Measurements from ENCODE around the gene RAB3IL1. TPM values are rescaled to one million over a fixed set of nuclear protein-coding genes. Genes with fewer than 3 reads are reported as not detected.
A peak's percentile ranks its signal among the peaks of the same experiment; 100 is the strongest.
"Not testable (repeated sequence)": the region's sequence is repeated elsewhere in the genome, so short reads cannot be mapped to it uniquely, and the experiment has no call there.

RAB3IL1 gene, protein sequence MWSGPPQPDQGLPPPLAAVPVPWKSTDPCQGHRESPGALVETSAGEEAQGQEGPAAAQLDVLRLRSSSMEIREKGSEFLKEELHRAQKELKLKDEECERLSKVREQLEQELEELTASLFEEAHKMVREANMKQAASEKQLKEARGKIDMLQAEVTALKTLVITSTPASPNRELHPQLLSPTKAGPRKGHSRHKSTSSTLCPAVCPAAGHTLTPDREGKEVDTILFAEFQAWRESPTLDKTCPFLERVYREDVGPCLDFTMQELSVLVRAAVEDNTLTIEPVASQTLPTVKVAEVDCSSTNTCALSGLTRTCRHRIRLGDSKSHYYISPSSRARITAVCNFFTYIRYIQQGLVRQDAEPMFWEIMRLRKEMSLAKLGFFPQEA
- total RNA-seq = 0.12 and 0.22 TPM in 2 replicates

DNA sequence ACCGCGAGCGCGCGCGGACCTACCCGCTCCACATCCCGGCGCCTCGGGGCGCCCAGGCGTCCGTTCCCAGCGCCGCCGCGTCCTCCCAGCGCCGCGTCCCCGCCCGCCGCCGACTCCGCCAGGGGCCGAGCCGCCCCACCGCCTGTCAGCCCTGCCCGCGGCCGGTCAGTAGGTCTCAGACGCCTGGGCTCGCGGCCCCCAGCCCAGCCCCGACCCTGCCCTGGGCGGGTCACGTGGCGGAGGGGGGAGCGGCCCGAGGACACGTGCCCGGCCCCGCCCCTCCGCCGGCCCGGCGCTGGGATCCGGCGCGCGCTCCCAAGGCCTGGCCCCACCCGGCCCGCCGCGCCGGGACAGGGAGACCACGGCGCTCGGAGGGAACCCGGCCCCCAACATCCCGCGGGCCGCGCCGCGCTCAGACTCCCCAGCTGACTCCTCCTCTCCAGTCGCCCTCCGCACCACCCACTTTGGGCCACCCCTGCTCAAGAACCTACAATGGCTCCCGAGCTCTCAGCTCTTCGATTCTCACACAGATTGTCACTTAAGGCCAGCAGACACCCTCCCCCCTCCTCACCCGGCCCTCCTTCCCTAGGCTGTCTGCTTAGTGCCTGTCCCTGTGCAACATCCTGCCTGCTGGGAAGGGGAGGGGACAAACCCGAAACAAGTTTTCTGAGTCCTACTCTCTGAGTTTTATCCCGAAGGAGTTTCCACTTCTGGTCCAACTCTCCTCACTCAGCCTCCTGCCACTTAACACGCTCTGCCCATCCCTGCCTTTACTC lies at the start of gene RAB3IL1:
Gene RAB3IL1, minus strand, starts transcription at position 233 of the 776 bp plus-strand sequence. Its CDS starts 199 bp downstream, at position 34.
- TF ChIP-seq, protein P1, sequence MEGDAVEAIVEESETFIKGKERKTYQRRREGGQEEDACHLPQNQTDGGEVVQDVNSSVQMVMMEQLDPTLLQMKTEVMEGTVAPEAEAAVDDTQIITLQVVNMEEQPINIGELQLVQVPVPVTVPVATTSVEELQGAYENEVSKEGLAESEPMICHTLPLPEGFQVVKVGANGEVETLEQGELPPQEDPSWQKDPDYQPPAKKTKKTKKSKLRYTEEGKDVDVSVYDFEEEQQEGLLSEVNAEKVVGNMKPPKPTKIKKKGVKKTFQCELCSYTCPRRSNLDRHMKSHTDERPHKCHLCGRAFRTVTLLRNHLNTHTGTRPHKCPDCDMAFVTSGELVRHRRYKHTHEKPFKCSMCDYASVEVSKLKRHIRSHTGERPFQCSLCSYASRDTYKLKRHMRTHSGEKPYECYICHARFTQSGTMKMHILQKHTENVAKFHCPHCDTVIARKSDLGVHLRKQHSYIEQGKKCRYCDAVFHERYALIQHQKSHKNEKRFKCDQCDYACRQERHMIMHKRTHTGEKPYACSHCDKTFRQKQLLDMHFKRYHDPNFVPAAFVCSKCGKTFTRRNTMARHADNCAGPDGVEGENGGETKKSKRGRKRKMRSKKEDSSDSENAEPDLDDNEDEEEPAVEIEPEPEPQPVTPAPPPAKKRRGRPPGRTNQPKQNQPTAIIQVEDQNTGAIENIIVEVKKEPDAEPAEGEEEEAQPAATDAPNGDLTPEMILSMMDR (conservative IDR thresholded peaks at IDR 0.05; ENCODE audit: low read depth, low read length) = no peak
- DNase-seq (ENCODE audit: low read depth) = no peak
- peak within 1 kb of the TSS; percentile 53 for H3K4me3 ChIP-seq (ENCODE audit: low read depth, low read length)

DNA sequence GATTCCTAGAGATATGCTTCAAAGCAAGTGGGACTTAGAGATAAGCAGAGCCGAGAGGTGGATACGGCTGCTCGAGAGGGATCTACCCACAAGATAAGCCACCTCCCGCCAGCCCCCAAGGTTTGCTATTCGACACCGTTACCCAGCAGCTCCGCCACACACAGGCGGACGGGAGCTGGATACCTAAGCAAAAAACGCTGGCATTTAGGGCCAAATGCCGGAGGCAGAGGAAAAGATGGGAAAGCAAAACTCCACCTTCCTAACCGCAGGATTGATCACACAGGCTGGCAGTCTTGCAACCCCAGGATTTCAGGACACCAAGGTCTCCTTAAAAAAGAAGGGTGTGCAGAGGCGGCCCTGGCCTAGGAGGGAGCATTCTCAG lies 49.4 kb upstream of the RAB3IL1 start:
- TF ChIP-seq, protein P1 (conservative IDR thresholded peaks at IDR 0.05; ENCODE audit: low read depth, low read length) = no peak
- H3K4me3 ChIP-seq (ENCODE audit: low read depth, low read length) = peak overlapping the region; percentile 100
- DNase-seq (ENCODE audit: low read depth) = no peak

DNA sequence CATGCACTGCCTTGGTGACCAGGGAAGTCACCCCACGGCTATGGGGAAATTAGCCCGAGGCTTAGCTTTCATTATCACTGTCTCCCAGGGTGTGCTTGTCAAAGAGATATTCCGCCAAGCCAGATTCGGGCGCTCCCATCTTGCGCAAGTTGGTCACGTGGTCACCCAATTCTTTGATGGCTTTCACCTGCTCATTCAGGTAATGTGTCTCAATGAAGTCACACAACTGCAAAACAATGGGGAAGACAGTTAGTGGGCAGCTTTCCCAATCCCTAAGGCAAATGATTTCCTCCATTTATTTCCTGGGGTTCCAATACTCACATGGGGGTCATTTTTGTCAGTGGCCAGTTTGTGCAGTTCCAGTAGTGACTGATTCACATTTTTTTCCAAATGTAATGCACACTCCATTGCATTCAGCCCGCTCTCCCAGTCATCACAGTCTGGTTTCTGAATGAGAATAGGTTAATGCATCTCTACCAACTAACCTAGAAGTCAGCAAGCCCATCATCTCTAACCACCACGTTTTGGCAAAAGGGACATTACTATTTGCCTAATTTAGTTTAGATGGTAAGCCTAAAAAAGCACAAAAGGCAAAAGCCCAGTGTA lies 47.4 kb upstream of the RAB3IL1 start:
- peak overlapping the region; percentile 100 for H3K4me3 ChIP-seq (ENCODE audit: low read depth, low read length)
- DNase-seq (ENCODE audit: low read depth) = not testable (repeated sequence)

DNA sequence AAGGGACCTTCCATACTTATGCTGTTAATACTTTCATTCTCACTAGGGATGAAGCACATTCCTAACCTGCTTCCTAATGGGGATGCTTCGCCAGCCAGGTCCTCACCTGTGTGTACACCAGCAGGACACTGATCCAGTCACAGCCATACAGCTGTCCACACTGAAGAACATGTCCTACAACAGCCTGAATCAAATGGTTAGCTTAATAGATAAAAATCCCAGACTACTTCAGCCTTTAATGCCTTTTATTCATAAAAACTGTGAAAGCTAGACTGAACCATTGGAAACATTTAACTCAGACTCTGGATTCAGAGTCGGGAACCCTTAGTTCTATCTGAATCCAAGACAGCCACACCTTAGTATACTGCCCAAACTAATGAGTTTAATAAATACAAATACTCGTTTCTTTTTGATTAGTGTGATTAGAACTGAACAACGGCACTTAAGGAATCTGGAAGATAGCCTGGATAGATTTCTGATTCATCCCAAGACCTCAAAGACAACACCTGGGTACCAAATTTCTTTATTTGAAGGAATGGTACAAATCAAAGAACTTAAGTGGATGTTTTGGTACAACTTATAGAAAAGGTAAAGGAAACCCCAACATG lies 46.8 kb upstream of the RAB3IL1 start:
- TF ChIP-seq, protein P1 (conservative IDR thresholded peaks at IDR 0.05; ENCODE audit: low read depth, low read length) = no peak
- H3K4me3 ChIP-seq (ENCODE audit: low read depth, low read length) = peak overlapping the region; percentile 100
- DNase-seq (ENCODE audit: low read depth) = no peak

DNA sequence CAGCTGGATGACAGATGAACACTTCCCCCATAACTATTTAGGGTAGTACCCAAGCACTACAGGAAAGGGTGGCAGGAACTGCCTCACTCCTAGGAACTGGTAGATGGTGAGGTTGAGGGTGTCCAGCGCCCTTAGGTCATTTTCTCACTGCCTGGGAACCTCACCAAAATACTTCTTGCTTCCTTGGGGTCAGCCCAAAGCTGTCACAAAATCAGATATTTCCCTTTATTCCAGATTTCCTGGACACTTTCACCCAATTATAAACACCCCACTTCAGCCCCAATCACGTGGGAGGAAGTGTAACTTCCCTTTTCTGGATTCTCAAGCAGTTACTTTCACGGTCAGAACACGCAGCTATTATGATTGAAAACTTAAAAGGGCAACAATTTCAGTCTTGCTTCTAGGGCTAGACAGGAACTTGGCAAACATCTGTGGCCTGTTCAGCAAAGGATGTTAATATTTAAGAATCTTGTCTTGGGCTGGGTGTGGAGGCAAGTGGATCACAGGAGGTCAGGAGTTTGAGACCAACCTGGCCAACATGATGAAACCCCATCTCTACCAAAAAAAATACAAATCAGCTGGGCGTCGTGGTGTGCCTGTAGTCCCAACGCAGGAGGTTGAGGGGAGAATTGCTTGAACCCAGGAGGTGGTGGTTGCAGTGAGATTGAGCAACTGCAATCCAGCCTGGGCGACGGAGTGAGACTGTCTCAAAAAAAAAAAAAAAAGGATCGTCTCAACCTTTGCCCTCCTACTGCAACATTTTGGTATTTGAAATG lies 46.1 kb upstream of the RAB3IL1 start:
- DNase-seq (ENCODE audit: low read depth) = no peak
- H3K4me3 ChIP-seq (ENCODE audit: low read depth, low read length) = no peak overlapping the region
- TF ChIP-seq, protein P1 (conservative IDR thresholded peaks at IDR 0.05; ENCODE audit: low read depth, low read length) = no peak

DNA sequence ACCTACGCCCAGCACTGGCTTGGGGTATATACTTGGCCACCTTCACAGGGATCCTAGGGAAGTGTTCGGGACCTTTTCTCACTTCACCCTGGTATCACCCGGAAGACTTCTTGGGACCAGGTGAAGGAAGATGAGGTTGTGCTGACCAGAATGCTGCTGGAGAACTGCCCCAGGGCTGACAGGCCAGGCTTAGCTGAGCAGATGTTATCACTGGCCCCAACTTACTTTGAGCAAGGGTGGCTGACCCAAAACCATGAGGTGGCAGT lies 45.6 kb upstream of the RAB3IL1 start:
- DNase-seq (ENCODE audit: low read depth) = no peak
- TF ChIP-seq, protein P1 (conservative IDR thresholded peaks at IDR 0.05; ENCODE audit: low read depth, low read length) = no peak
- H3K4me3 ChIP-seq (ENCODE audit: low read depth, low read length) = no peak overlapping the region

All from epithelial cell of proximal tubule (primary cell).